ENCODE measurements around the gene SKAP1.
A peak's percentile ranks its signal among the peaks of the same experiment; 100 is the strongest.
"Not testable (repeated sequence)": the region's sequence is repeated elsewhere in the genome, so short reads cannot be mapped to it uniquely, and the experiment has no call there.

The SKAP1 gene

DNA sequence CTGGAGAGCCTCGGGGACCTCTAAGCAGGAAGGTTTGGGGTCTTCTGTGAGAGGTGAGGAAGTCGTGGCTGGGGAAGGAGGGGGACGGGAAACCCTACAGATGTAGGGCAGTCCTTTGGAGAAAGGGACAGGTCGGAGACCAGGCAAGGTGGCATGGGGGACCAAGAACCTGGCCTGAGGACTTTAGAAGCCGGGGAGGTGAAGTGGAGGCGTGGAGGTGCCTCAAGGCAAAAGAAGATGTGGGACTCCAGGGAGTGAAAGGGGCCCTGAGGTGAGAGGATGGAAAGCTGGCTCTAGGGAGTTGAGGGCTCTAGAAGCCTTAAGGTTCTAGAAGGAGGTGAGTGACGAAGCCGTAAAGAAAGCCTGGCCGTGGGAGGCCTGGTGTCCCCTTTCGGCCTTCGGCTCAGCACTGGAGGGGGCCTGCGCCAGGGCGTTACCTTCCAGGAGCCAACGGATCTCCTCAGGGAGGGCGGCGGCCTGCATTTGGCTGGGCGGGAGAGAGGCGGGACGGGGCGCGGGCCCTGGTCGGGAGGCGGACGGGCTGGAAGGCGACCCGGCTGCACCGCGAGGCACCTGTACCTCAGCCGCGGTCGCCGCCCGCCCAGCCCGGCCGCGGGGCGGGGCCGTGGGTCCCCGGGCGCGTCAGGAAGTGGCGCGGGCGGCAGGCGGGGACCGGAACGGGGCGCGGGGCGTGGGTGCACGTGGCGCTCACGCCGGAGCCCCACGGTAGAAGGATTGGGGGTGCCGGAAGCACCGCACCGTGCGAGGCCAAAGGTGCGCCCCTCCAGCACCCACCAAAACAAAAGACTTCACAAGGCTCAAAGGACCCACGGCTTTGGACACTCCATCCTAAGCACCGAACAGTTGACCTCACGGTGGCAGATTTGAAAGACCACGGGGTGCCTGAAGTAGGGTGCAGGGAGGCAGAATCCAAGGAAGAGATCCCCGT is at the start of gene SKAP1:
TSS of gene SKAP1 (minus strand) at position 577 of the 949 bp plus-strand sequence.
- no peak for DNase-seq (ENCODE audit: low read depth)

GRCh38 chr17:48479014-48479402 is 49.0 kb upstream of the SKAP1 start:
- DNase-seq (ENCODE audit: low read depth), result no peak

DNA sequence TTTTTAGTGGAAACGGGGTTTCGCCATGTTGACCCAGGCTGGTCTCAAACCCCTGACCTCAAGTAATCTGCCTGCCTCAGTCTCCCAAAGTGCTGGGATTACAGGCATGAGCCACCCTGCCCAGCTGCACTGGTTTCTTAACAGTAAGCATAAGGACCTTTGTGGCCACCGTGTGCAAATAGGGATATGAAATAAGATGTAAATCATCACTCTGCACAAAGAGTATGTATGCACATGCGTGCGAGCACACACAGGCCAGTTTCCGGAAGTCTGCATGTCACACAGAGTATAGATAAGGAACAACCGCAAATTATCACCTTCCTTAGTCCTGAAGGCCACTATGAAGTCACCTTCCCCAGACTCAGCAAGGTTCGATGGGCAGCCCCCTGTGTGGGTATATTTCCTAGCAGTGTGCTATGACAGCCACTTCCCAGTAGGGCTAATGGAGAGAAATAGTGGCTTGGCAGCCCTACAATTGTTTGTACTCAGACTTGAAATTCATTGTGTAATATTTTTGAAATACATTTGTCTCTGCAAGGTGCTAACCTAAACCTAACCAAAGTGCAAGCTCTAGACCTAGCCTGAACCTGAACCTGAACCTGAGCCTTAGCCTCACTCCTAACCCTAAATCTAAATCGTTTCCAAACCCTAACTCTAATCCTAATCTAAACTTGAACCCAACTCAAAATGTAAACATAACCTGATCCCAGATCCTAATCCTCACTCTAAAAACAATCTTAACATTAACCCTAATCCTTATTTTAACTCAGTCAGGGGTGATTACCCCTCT is 48.4 kb upstream of the SKAP1 start:
- DNase-seq (ENCODE audit: low read depth), result no peak

DNA sequence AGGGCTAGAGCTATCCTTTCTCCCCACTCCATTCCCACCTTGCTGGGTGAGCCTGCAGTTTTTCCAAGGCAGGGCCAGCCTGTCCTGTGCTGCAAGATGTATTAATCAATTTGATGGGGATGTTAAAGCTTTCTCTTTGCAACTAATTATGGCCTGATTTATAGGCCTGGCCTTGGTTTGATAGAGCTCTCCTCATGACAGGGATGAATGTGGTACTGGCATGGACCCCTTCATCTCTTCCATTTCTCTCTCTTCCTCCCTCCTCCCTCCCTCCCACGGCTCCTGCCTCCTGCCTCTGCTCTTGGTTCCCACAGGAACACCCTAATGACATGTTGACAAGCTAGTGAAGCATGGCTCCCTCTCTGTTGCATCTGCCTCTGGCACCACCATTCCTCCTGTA is 47.2 kb upstream of the SKAP1 start:
- no peak for DNase-seq (ENCODE audit: low read depth)

- peak; percentile 93 for DNase-seq (ENCODE audit: low read depth)
Measured at GRCh38 chr17:48472411-48473281, 42.6 kb upstream of the SKAP1 start.

DNA sequence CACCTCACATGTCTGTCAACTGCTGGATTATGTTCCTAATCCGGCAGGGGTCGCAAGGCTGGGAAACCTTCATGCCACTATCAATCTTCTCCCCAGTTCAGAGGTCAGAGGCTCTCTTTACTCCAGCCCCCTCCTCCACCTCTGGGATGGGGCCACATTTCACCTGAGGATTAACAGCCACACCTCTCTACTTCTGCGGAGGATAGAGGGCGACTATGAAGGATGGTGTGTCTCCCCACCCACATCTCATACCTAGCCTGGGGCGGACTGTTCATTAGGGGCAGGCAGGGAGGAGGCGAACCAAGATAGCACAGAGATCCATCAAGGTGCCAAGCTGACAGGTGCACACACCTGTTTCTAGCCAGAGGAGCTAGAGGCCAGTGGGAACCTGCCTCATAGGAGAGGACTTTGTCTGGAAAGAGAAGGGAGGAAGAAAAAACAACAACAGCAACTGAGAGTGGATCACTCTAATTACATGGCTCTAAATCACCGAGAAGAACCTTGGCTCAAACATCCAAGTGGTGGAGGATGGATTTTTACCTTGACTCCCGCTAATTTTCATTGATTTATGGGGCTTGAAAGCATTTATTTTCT is 41.9 kb upstream of the SKAP1 start:
- no peak for DNase-seq (ENCODE audit: low read depth)

- DNase-seq (ENCODE audit: low read depth), result no peak
Measured at GRCh38 chr17:48470388-48471034, 40.5 kb upstream of the SKAP1 start.

- DNase-seq (ENCODE audit: low read depth), result no peak
Measured at GRCh38 chr17:48469227-48469626, 39.2 kb upstream of the SKAP1 start.

DNA sequence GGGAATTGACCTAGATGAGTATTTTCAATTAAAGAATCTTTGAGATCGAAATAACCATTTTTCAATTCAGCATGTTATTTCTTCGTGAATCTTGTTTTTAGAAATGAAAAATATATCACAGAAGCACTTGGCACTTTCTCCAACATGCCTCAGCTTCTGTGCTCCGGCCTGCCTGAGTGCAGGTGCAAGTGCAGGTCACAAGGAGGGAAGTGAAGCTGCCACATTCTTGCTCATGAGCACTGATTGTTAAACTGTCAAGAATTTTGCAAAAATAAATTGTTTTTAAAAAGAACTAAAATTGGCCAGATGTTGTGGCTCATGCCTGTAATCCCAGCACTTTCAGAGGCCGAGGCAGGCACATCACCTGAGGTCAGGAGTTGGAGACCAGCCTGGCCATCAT is 38.3 kb upstream of the SKAP1 start:
- no peak for DNase-seq (ENCODE audit: low read depth)

GRCh38 chr17:48465884-48466283 is 35.9 kb upstream of the SKAP1 start:
- no peak for DNase-seq (ENCODE audit: low read depth)

GRCh38 chr17:48463526-48463925 is 33.5 kb upstream of the SKAP1 start:
- DNase-seq (ENCODE audit: low read depth), result no peak

- DNase-seq (ENCODE audit: low read depth), result no peak
Measured at GRCh38 chr17:48462946-48463345, 32.9 kb upstream of the SKAP1 start.

DNA sequence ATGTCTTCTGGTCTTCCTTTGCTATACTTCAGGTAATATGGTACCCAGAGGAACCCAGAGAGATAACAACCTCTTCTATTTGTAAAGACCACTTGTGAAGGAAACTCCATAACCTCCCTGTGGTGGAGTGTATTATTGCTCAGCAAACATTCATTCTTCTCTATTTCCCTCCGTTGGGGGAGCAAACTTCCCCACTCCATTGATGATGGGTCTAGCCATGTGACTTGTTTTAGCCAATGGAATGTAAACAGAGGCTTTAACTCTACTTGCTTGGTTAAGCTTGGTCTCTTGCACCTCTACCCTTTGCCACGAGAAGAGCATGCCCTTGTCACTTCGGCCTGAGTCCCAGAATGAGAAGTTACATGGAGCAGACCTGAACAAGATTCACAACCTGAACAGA is 30.0 kb upstream of the SKAP1 start:
- DNase-seq (ENCODE audit: low read depth), result no peak

DNA sequence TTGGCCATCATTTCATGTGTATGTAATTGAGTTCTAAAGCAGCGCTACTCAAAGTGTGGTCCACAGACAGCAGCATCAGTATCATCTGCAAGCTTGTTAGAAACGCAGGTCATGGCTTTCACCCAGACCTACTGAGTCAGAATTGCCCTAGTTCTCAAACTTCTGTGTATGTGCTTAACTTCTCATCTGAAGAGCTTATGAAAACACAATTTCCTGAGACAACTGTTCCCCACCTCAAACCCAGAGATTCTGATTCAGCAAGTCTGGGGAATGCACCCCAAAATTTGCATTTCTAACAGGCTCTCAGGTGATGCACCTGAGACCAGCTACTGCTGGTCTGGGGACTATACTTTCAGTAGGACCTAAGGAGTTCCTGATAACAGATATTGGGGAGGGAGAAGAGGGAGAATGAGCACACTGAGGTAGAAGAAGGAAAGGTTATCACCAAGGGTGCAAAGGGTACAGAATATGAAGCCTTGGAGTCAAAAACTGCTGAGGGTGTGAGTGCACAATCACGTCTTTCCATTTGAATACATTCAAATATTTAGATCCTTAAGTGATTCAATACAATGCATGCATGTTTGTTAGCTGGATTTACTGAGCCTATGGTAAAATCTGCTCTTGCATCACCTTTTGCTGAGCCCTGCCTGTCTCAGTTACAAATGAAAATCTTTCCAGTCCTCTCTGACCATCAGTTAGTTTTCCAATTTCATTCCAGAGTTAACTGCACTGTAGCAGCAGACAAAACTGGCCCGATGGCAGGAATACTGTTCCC is 29.2 kb upstream of the SKAP1 start:
- no peak for DNase-seq (ENCODE audit: low read depth)

DNA sequence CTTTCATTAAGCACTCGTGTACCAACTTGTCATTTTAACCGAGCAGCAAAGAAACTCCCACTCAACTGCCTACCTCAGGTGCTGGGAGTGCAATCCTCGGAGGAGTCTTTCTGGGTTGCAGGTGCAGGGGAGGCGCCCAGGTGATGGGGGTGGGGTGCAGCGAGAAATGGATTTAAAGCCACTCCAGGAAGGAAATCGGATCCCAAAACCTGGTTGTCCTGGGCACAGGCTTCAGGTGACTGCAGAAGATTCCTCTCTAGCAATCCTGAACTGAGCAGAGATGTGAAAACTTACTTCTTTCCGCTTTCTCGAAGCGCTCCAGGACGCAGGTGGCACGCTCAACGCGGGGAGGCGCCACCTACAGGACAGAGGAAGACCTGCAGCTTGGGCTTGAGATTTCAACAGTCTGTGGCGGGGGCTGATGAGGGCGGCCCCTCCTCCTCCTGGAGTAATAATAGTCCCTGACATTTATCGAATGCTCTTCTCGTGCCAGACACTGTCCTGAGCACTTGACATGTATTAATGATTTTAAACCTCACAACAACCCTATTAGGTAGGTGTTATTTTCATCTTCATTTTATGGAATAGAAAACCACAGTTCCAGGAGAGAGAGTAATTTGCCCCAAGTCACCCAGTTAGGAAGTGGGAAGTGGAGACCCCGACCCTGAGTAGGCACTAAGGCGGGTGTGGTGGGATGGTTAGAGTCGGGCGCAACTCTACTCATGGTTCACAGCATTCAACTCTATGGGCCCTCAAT is 27.2 kb upstream of the SKAP1 start:
- DNase-seq (ENCODE audit: low read depth), result no peak

DNA sequence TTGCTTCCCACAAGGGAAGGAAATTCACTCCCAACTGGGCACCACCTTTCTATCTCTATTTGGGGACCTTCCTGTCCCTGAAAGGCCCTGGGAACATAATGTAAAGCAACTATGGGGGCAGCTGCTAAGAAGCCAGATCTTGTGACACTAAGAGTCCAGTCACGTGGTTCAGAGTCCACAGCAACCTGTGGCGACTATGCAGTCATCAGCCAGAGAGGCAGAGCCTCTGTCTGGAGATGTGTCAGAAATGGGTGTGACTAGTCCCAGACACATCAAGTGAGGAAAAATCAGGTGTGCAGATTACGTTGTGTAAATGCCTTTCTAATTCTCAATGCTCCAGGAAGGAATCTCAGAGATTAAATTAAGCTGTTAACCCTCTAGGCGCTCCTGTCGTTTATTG is 26.6 kb upstream of the SKAP1 start:
- no peak for DNase-seq (ENCODE audit: low read depth)

DNA sequence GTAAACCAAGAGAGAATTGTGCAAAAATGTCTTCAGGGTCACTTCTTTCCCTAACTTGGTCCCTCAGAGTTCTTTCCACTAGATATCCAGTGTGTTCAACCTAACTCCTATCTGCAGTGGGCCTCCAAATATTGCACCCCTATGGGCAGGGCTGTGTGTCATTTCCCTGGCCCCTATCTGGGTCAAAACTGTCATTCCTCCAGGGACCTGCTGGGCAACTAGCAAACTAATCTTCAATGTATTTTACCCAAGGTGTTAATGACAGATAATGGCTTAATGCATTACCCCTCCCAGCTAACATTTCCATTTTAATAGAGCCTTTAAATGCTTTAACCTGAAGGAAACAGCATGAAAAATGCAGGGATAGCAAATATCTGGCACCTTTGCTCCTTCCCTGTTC is 25.8 kb upstream of the SKAP1 start:
- DNase-seq (ENCODE audit: low read depth), result no peak

DNA sequence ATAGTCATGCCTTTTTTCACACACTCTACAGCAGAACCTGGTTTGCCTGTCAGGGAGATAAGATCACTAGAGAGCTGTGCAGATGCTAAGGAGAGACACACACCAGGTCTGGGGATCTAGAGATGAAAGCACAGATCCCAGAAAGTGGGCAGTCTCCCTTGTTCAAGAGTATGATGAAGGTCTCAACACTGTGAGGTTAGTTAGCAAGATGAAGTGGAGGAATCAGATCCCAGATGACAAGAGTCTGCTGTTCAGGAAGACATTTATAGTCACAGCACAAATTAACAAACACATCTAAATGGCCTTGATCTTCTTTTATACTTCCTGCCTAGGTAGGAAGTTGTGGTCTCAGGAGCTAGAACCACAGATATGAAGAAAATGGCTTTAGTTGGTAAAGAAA is 23.4 kb upstream of the SKAP1 start:
- DNase-seq (ENCODE audit: low read depth), result no peak

- DNase-seq (ENCODE audit: low read depth), result no peak
Measured at GRCh38 chr17:48451489-48451888, 21.5 kb upstream of the SKAP1 start.

DNA sequence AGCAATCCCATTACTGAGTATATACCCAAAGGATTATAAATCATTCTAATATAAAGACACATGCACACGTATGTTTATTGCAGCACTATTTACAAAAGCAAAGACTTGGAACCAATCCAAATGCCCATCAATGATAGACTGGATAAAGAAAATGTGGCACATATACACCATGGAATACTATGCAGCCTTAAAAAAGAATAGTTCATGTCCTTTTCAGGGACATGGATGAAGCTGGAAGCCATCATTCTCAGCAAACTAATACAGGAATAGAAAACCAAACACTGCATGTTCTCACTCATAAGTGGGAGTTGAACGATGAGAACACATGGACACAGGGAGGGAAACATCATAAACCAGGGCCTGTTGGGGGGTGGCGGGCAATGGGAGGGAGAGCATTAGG is 19.3 kb upstream of the SKAP1 start:
- not testable (repeated sequence) for DNase-seq (ENCODE audit: low read depth)

Measured in HS-5 (cell line).